Right ventricle myocardium superior (tissue), 1 donor: ENCODE results near the gene SUMO4. TPM values are rescaled to one million over a fixed set of nuclear protein-coding genes. Genes with fewer than 3 reads are reported as not detected.

Source experiments
- ATAC-seq: fragments of 200-7000 bp; cut with Tn5 transposase; one replicate; pipeline ENCODE4 v1.9.1; 2020; ENCODE audit warnings: mild to moderate bottlenecking; ENCODE audit not compliant: poor library complexity
- DNase-seq: peaks from one replicate; pipeline ENCODE4 v3.0.0-alpha.2; 2020
- intact Hi-C: fragments of 100-400 bp; cut with DNase I; formaldehyde crosslinking; loops from one replicate; pipeline ENCODE4 v1.11.2; 2022
- long read RNA-seq: library from polyadenylated mRNA; unstranded; transcript quantifications from one replicate; pipeline ENCODE4 v2.0.0, GENCODE V29; 2021
- total RNA-seq: library from RNA; stranded (reverse); fragmentation: NEBNext Ultra II Directional; extraction: Animal tissue kit (Norgen Biotek cat#: 25700); gene quantifications from one replicate; pipeline ENCODE4 v1.2.1, GENCODE V29; 2021
- donor health status: DM: no; HTN: yes; CAD: no; lungs with severe emphysema.

Gene SUMO4
- total RNA-seq: 0.22 TPM
- long read RNA-seq: 0 reads

DNA sequence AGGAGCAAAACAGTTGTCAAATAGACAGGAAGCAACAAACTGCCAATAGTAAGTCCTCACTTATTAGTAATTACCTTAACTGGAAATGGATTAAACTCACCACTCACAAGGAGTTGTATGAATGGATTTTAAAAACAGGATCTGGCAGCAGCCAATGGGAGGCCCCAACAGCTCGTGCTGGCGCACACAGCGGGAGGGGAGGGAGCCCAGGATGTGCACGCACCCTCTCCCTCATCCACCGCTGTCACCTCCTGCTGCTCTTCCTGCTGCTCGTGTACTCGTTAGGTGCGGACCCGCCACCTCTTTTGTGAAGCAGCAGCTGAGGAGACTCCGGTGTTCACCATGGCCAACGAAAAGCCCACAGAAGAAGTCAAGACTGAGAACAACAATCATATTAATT is at the start of gene SUMO4:
SUMO4 (plus strand) TSS at position 213 of the 400 bp plus-strand sequence; CDS start at position 343, 130 bp downstream.
- no peak for ATAC-seq
- intact Hi-C loops: no loop called here

DNA sequence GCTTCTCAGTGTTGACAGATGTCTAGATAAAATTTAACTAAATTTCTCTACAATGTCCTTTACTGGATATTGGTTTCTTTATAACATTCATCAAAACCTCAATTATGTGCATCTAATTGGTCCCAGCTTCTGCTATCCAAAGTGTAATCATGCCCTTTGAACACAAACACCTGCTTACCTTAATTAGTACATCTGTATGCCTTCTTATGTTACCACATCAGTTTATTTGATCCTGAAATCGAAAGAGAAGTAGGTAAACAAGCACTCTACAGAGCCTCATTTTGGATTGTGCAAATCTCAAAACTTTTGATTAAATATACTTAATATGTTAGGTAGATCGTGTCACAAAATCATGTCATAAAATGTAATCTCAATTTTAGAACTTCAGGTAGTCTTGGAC is 46.1 kb upstream of the SUMO4 start:
- ATAC-seq (no peak), DNase-seq (no peak)
- intact Hi-C loops: no loop called here

More for the DNA sequence above, at the start of gene SUMO4:
- DNase-seq: no peak

DNA sequence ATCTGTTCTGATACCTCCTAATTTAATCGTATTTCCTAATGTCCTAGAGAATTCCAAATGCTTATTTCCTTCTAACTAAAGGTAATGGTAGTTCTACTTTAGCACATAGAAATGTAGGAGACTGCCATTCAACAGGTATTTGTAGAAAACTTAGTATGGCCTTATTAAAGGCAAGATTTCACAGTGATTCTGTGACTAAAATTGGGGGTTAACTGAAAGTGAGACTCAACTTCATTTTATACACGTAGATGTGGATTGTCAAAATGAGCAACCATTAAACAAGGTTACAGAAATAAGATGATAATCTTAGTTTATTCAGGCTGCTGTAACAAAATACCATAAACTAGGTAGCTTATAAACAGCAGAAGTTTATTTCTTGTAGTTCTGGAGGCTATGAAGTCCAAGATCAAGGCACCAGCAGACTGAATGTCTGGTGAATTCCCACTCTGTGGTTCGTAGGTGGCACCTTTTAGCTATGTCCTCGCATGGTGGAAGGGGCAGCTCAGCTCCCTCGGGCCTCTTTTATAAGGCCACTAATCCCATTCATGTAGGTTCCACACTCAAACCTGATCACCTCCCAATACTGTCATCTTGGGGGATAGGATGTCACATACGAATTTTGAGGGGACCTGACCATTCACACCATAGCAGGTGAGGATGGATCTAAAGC is 43.8 kb upstream of the SUMO4 start:
- no peak for ATAC-seq
- intact Hi-C loops: no loop called here

DNA sequence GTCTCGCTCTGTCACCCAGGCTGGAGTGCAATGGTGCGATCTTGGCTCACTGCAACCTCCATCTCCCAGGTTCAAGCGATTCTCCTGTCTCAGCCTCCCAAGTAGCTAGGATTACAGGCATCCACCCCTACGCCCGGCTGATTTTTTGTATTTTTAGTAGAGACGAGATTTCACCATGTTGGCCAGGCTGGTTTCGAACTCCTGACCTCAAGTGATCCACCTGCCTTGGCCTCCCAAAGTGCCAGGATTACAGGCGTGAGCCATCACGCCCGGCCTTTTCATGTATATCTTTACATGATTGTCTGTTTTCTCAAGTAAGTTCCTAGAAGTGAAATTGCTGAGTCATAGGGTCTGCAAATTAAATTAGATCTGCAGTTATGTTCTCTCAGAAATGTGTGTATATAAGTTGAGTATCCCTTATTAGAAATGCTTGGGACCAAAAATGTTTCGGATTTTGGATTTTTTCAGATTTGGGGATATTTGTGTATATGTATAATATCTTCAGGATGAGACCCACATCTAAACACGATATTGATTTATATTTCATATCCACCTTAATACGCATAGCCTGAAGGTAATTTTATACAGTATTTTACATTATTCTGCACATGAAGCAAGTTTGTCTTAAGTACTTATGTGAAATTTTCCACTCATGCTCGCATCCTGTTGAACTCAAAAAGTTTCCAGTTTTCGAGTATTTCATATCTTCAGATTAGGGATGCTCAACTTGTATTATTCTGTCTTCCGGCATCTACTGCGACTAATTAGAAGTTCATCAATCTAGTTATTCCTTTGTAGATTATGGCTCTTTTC is 42.1 kb upstream of the SUMO4 start:
- DNase-seq (no peak), ATAC-seq (no peak)
- intact Hi-C loops: no loop called here

More for the DNA sequence above, 43.8 kb upstream of the SUMO4 start:
- no peak for DNase-seq

DNA sequence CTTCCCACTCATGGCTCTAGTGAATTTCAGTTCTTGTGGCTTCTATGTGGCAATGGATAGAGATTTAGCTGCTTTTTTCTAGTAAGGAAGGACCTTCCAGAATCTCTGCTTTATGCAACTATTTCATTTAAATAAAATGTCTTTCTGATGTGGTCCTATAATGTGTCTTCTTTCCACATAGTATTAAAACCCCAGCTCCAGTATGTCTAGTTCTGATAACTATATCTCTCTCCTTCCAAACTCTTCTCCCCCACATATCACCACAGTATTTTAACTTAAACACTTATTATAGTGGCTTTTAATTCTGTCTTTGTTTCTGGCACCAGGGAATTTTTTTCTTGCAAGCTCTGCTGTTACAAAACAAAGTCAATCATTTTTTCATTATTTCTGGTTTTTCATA is 40.6 kb upstream of the SUMO4 start:
- ATAC-seq (no peak), DNase-seq (no peak)
- intact Hi-C loops: no loop called here

DNA sequence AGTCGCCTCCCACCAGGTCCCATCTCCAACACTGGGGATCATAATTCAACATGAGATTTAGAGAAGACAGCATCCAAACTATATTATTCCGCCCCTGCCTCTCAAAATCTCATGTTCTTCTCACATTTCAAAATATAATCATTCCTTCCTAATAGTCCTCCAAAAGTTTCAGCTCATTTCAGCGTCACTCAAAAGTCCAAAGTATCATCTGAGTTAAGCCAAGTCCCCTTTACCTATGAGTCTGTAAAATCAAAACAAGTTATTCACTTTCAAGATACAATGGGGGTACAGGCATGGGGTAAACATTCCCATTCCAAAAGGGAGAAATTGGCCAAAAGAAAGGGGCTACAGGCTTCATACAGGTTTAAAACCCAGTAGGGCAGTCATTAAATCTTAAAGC is 39.5 kb upstream of the SUMO4 start:
- intact Hi-C loops: no loop called here
- ATAC-seq: no peak

DNA sequence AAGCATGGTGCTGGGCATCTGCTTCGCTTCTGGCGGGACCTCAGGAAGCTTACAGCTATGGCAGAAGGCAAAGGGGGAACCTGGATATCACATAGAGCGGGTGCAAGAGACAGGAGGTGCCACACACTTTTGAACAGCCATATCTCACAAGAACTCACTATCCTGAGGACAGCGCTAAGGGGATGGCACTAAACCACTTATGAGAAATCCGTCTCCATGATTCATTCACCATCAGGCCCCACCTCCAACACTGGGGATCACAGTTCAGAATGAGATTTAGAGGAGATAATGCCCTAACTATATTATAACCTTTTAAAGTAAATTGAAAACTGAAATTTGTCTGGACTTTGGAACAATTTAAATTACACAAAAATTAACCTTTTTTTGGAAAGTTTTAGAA is 37.8 kb upstream of the SUMO4 start:
- ATAC-seq (no peak), DNase-seq (no peak)
- intact Hi-C loops: no loop called here

More for the DNA sequence above, 39.5 kb upstream of the SUMO4 start:
- DNase-seq: no peak

DNA sequence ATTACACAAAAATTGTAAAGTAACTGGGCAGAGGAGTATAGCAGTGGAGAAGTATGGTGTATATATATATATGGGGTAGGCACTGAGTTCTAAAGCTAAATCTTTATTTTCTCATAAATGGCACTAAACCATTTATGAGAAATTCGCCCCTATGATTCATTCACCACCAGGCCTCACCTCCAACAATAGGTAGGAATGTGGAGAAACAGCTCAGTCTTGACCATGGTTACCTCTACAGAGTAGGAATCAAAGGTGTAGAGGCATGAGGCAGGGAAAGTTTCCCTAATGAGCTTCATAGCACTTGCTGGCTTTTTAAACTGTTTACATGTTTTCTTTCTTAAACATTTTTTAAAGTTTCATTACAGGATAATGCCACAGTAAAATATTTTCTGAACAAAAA is 36.9 kb upstream of the SUMO4 start:
- intact Hi-C loops: no loop called here
- ATAC-seq (no peak), DNase-seq (no peak)

DNA sequence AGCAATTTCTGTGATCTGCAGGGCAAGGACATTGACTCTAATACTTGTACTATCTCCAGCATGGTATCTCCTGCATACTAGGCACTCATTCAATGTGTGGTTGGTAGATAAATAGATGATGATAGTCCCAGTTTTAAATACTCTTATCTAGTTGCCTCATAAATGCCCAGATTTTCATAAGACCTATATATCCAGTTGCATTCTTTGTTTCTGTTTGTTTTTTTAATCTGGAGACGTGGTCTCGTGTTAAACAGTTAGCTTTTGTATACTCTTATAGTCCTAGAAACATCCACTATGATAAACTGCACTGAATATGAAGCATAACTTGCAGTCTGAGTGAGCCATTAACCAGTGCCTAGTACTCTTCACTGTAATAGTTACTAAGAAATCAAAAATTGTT is 35.5 kb upstream of the SUMO4 start:
- no peak for ATAC-seq
- intact Hi-C loops: no loop called here

DNA sequence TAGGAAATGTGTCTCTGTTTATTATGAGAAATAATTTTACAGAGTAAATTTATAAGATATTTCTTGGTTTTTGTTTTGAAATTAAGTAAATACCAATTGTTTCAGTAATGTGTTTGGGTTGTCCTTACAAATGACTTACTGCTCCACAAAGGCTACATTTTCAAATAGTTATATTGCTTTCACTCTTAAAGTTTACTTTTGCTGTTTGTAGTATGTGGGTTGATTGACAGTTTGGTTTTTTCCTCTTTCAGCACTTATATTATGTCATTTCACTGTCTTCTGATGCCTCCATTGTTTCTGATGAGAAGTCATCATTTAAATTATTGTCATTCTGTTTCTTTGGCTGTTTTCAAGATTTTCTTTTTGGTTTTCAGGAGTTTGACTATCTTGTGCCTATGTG is 34.9 kb upstream of the SUMO4 start:
- intact Hi-C loops: no loop called here
- DNase-seq (no peak), ATAC-seq (no peak)

More for the DNA sequence above, 35.5 kb upstream of the SUMO4 start:
- DNase-seq: no peak

DNA sequence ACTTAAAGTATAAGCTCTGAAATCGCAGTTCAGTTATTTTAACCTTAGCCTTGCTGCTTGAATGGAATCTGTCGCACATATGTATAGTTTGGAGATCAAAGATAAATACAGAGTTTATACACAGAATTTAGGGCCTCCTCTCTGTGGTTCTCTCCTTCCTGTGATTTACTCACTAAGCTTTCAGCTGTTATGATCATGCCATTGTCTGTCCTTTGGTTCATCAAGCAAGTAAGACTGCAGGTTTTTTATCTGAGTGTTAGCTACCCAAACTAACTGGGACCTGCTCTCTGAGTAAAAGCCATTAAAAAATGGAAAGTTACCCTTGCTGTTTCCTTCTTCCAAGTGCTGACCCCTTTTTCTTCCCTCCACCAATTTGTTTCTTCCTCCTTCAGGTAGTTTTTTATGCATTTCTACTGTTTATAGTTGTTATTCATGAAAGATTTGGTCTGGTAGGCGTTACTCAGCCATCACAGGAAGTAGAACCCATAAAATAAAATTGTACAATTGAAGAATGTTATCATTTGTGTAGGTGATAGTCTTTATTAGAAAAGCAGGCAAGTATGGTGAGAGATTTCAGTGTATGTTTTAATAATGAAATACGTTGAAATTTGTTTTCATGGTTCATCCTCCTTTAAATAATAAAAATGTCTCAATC is 33.7 kb upstream of the SUMO4 start:
- intact Hi-C loops: no loop called here
- ATAC-seq (no peak), DNase-seq (no peak)

DNA sequence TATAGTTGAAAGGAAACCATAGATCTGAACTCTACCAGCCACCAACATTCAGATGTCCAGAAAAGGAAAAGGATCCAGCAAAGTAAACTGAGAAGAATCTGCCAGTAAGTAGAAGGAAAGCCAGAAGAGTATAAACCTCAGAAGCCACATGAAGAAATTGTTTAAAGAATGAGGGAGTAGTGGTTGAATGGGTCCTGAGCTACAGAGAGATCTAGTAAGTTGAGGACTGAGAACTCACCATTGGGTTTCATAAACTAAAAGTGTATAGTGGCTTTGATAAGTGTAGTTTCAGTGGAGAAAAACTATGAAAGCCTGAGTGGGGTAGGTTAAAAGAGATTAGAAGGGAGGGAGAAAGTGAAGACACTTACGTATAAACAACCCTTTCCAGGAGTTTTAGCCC is 32.0 kb upstream of the SUMO4 start:
- intact Hi-C loops: no loop called here
- ATAC-seq (no peak), DNase-seq (no peak)

DNA sequence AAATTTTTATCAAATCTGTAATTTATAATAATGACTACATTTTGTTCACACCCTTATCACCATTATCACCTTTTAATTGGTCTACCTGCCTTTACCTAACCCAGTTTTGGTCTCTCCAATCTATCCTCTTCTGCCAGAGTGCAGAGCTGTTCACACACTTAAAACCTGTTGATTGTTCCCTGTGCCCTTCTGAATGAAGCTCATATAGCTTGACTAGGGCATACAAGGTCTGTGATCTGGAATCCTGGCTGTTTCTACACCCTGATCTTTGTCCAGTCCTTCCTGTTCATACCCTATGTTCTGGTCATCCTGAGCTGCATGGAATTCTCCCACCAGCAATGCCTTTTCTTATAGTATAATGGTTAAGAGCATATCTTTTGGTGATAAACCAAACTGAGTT is 28.9 kb upstream of the SUMO4 start:
- intact Hi-C loops: no loop called here

DNA sequence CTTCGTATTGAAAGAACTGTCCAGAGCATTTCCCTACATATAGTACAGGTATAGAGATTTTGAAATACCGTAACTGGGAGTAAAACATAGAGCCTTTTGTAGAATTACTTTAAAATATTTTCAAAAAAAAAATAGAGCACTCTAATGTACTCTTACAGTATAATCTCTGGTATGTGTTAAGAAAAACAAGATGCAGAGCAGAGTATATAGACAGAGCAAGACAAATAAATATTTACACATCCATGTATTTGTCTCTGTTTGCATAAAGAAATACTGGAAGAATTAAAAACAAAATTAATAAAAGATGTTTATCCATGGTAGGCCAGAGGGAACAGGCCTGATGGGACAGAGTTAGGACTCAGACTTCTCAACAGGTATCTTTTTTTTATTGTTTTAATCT is 28.0 kb upstream of the SUMO4 start:
- DNase-seq (no peak), ATAC-seq (no peak)
- intact Hi-C loops: no loop called here

More for the DNA sequence above, 28.9 kb upstream of the SUMO4 start:
- DNase-seq (no peak), ATAC-seq (peak; percentile 66)

DNA sequence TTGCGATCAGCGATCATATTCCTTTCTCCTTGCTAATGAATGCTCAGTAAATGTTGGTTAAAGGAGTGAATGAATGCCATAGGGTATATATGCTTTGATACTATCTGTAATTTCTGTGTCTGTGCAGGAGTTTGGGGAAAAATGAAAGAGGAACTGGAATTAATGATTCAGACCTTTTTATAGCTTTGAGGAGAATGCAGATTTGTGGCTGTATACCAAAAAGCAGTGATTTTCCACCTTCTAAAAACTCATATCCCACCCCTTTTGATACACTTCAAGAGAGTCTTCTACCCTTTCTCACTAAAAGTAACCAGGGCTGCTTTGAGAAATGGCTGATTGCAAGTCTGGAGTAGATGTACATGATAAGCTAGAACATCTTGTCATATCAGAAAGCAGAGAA is 26.6 kb upstream of the SUMO4 start:
- DNase-seq (no peak), ATAC-seq (no peak)
- intact Hi-C loops: no loop called here

DNA sequence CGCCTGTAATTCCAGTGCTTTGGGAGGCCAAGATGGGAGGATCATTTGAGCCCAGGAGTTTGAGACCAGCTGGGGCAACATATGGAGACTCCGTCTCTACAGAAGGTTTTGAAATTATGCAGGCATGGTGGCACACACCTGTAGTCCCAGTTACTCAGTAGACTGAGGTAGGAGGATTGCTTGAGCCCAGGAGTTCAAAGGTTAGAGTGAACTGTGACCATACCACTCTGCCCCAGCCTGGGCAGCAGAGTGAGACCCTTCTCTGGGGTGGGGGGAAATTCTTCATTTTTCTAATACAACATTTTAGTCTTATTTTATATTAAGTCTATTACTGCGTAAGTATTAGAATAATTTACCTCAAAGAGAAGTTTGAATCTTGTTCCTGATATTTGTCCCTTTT is 20.1 kb upstream of the SUMO4 start:
- DNase-seq (no peak), ATAC-seq (no peak)
- intact Hi-C loops: no loop called here

DNA sequence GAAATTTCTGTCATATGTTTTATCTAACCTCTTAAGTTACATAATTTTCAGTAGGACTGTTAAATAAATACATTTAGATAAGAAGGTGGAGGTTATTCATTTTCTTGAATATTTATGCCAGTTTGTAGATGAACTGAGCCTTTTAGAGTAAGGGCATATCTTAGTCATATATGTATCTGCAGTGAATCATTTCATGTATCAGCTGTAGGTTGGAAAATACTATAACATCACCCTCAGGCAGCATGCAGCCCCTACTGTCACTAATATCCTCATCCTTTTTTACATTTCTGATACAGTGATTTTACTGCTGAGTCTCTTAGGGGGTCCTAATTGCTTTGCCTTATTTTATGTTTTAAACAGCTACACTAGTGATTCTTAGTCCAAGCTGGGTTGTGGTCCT is 19.5 kb upstream of the SUMO4 start:
- intact Hi-C loops: no loop called here
- DNase-seq: no peak
- no peak for ATAC-seq

DNA sequence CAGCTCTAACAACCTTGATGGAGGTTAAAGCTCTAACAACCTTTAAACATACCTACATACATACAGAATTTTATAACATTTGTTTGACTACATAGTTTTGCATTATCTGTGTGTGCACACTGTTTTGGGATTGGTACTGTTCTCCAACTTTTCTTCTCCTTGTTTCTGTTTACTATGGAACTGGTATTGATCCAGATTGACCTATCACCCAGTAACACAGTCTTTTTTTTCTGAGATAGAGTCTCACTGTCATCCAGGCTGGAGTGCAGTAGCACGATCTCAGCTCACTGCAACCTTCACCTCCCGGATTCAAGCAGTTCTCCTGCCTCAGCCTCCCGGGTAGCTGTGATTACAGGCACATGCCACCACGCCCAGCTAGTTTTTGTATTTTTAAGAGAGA is 16.7 kb upstream of the SUMO4 start:
- ATAC-seq (no peak), DNase-seq (no peak)
- intact Hi-C loops: no loop called here

DNA sequence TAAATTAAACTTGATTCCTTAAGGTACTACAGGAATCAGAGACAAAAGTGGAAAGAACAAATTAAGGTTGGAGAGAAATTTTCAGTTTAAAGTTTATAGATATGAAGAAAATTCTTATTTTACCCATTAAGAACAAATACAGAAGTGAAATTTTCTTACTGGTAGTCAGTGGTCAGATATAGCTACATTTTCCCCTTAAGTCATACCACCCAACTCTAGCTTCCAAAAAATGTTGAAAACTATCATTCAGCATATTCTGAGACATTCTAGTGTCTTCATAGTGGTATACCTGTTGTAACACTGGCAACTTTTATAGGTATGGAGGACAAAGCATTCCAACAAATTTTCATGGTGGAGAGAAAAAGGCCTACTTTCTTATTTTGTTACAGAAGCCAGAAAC is 15.6 kb upstream of the SUMO4 start:
- DNase-seq: no peak
- intact Hi-C loops: no loop called here
- no peak for ATAC-seq
